ENCODE data around the gene CLHC1. TPM values are rescaled to one million over a fixed set of nuclear protein-coding genes. Genes with fewer than 3 reads are reported as not detected.

The CLHC1 gene
- total RNA-seq, 1 donor = 14.5 TPM

- H3K27me3 ChIP-seq (ENCODE audit: insufficient read depth, low read length) = no peaks in the 10 kb centered on the region
- H3K4me3 ChIP-seq (ENCODE audit: insufficient read depth, low read length) = no peak overlapping the region
- peaks cover 59% of the 10 kb centered on the region for H3K4me1 ChIP-seq (ENCODE audit: insufficient read depth, low read length)
- no peak overlapping the region for H3K27ac ChIP-seq (ENCODE audit: low read depth, low read length)
- no peaks in the 10 kb centered on the region for H3K36me3 ChIP-seq (ENCODE audit: insufficient read depth, low read length)
- no peak for DNase-seq (ENCODE audit: insufficient read length, low spot score, missing footprints)
- no peak for TF ChIP-seq CTCF (IDR thresholded peaks at IDR 0.05; ENCODE audit: extremely low read depth, low read depth, low read length)
- peaks cover 23% of the 10 kb centered on the region for H3K79me2 ChIP-seq (ENCODE audit: insufficient read depth, low read length)
- no peaks in the 10 kb centered on the region for H4K20me1 ChIP-seq (ENCODE audit: insufficient read depth, low read length)
- H2AFZ ChIP-seq (ENCODE audit: low read length) = no peak overlapping the region
- peak overlapping the region; percentile 34 for H3K4me2 ChIP-seq (ENCODE audit: insufficient read depth, low read length)
- no peaks in the 10 kb centered on the region for H3K9me3 ChIP-seq (ENCODE audit: low read depth, low read length)
Measured at GRCh38 chr2:55164534-55165480, 67.3 kb downstream of the CLHC1 start.

GRCh38 chr2:55163941-55164390, 68.1 kb downstream of the CLHC1 start:
- peaks cover 20% of the 10 kb centered on the region for H3K79me2 ChIP-seq (ENCODE audit: insufficient read depth, low read length)
- H4K20me1 ChIP-seq (ENCODE audit: insufficient read depth, low read length) = no peaks in the 10 kb centered on the region
- peak overlapping the region; percentile 27 for H3K4me2 ChIP-seq (ENCODE audit: insufficient read depth, low read length)
- no peaks in the 10 kb centered on the region for H3K9me3 ChIP-seq (ENCODE audit: low read depth, low read length)
- no peak for TF ChIP-seq CTCF (IDR thresholded peaks at IDR 0.05; ENCODE audit: extremely low read depth, low read depth, low read length)
- no peak overlapping the region for H3K4me3 ChIP-seq (ENCODE audit: insufficient read depth, low read length)
- no peak for DNase-seq (ENCODE audit: insufficient read length, low spot score, missing footprints)
- H3K36me3 ChIP-seq (ENCODE audit: insufficient read depth, low read length) = no peaks in the 10 kb centered on the region
- H3K27me3 ChIP-seq (ENCODE audit: insufficient read depth, low read length) = no peaks in the 10 kb centered on the region
- H2AFZ ChIP-seq (ENCODE audit: low read length) = no peak overlapping the region
- peak overlapping the region; percentile 9 for H3K27ac ChIP-seq (ENCODE audit: low read depth, low read length)
- peaks cover 55% of the 10 kb centered on the region for H3K4me1 ChIP-seq (ENCODE audit: insufficient read depth, low read length)

GRCh38 chr2:55163274-55163721, 68.8 kb downstream of the CLHC1 start:
- peaks cover 56% of the 10 kb centered on the region for H3K4me1 ChIP-seq (ENCODE audit: insufficient read depth, low read length)
- H3K27me3 ChIP-seq (ENCODE audit: insufficient read depth, low read length) = no peaks in the 10 kb centered on the region
- H3K79me2 ChIP-seq (ENCODE audit: insufficient read depth, low read length) = peaks cover 16% of the 10 kb centered on the region
- no peak overlapping the region for H2AFZ ChIP-seq (ENCODE audit: low read length)
- TF ChIP-seq CTCF (IDR thresholded peaks at IDR 0.05; ENCODE audit: extremely low read depth, low read depth, low read length) = no peak
- H3K36me3 ChIP-seq (ENCODE audit: insufficient read depth, low read length) = no peaks in the 10 kb centered on the region
- H3K9me3 ChIP-seq (ENCODE audit: low read depth, low read length) = no peaks in the 10 kb centered on the region
- no peak for DNase-seq (ENCODE audit: insufficient read length, low spot score, missing footprints)
- peak overlapping the region; percentile 9 for H3K27ac ChIP-seq (ENCODE audit: low read depth, low read length)
- no peaks in the 10 kb centered on the region for H4K20me1 ChIP-seq (ENCODE audit: insufficient read depth, low read length)
- peak overlapping the region; percentile 27 for H3K4me2 ChIP-seq (ENCODE audit: insufficient read depth, low read length)
- no peak overlapping the region for H3K4me3 ChIP-seq (ENCODE audit: insufficient read depth, low read length)
